ENCODE data around the gene ANP32E. TPM values are rescaled to one million over a fixed set of nuclear protein-coding genes. Genes with fewer than 3 reads are reported as not detected.

Gene ANP32E
- total and polyA plus RNA-seq, 2 of the 13 experiments (the other 11 are each of a cell fraction or from before 2014, with no cell fraction given) = 10.3 to 53.0 TPM

DNA sequence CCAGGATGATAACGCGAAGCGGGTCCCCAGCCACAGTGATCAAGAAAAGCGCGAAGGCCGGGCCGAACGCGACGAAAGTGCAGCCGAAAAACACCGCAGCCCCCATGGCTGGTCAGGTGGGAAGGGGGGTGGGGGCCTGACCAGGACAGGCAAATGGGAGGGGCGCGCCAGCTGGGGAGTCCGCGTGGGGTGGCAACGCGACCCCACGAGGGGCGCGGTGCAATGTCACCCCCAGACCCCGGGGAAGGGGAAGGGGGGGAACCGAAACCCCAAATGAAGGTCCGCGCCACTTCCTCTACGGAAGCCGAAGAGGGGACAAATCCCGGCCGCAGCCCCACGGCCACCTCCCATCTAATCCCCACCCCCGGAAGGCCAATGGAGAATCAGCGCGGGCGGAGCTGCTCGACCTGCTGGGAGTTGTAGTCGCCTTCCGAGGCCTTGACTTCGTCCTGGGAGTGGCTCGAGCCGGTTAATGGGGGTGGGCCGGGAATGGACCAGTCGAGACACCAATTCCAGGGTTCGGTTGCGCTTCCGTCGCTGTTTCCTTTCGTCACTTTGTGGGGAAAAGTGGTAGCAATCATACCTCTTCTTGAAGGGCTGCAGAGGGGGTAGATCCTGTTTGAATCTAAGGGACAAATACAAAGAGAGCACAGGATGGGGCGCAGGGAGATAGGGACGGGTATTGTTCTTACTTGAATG, 32.9 kb upstream of the ANP32E start, which contains the start of gene APH1A (continued):
- TF ChIP-seq, protein P1, sequence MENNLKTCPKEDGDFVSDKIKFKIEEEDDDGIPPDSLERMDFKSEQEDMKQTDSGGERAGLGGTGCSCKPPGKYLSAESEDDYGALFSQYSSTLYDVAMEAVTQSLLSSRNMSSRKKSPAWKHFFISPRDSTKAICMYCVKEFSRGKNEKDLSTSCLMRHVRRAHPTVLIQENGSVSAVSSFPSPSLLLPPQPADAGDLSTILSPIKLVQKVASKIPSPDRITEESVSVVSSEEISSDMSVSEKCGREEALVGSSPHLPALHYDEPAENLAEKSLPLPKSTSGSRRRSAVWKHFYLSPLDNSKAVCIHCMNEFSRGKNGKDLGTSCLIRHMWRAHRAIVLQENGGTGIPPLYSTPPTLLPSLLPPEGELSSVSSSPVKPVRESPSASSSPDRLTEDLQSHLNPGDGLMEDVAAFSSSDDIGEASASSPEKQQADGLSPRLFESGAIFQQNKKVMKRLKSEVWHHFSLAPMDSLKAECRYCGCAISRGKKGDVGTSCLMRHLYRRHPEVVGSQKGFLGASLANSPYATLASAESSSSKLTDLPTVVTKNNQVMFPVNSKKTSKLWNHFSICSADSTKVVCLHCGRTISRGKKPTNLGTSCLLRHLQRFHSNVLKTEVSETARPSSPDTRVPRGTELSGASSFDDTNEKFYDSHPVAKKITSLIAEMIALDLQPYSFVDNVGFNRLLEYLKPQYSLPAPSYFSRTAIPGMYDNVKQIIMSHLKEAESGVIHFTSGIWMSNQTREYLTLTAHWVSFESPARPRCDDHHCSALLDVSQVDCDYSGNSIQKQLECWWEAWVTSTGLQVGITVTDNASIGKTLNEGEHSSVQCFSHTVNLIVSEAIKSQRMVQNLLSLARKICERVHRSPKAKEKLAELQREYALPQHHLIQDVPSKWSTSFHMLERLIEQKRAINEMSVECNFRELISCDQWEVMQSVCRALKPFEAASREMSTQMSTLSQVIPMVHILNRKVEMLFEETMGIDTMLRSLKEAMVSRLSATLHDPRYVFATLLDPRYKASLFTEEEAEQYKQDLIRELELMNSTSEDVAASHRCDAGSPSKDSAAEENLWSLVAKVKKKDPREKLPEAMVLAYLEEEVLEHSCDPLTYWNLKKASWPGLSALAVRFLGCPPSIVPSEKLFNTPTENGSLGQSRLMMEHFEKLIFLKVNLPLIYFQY (CRISPR knock-in tag; IDR thresholded peaks at IDR 0.05; ENCODE audit: borderline replicate concordance) = no peak
- TF ChIP-seq, protein P2, sequence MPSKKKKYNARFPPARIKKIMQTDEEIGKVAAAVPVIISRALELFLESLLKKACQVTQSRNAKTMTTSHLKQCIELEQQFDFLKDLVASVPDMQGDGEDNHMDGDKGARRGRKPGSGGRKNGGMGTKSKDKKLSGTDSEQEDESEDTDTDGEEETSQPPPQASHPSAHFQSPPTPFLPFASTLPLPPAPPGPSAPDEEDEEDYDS (CRISPR knock-in tag; IDR thresholded peaks at IDR 0.05) = peak; percentile 33
- TF ChIP-seq, protein P3, sequence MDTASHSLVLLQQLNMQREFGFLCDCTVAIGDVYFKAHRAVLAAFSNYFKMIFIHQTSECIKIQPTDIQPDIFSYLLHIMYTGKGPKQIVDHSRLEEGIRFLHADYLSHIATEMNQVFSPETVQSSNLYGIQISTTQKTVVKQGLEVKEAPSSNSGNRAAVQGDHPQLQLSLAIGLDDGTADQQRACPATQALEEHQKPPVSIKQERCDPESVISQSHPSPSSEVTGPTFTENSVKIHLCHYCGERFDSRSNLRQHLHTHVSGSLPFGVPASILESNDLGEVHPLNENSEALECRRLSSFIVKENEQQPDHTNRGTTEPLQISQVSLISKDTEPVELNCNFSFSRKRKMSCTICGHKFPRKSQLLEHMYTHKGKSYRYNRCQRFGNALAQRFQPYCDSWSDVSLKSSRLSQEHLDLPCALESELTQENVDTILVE (CRISPR knock-in tag; IDR thresholded peaks at IDR 0.05) = 0 out of 2 replicates have a peak, but pooled peaks have one; percentile 48
- TF ChIP-seq ZBTB7A (CRISPR knock-in tag; IDR thresholded peaks at IDR 0.05) = peak; percentile 72; the same call in 1 of the 2 replicates
- 0 out of 2 replicates have a peak, but pooled peaks have one; percentile 7 for TF ChIP-seq FOXA3 (CRISPR knock-in tag; IDR thresholded peaks at IDR 0.05)
- TF ChIP-seq KDM2A (CRISPR knock-in tag; IDR thresholded peaks at IDR 0.05; ENCODE audit: borderline replicate concordance, low read depth) = peak; percentile 82
- TF ChIP-seq GABPB1 (CRISPR knock-in tag; IDR thresholded peaks at IDR 0.05) = peak; percentile 97
- TF ChIP-seq ZNF775 (CRISPR knock-in tag; IDR thresholded peaks at IDR 0.05; ENCODE audit: borderline replicate concordance) = no peak
- peak; percentile 95 for TF ChIP-seq KAT8 (CRISPR knock-in tag; IDR thresholded peaks at IDR 0.05)
- TF ChIP-seq, protein P4, sequence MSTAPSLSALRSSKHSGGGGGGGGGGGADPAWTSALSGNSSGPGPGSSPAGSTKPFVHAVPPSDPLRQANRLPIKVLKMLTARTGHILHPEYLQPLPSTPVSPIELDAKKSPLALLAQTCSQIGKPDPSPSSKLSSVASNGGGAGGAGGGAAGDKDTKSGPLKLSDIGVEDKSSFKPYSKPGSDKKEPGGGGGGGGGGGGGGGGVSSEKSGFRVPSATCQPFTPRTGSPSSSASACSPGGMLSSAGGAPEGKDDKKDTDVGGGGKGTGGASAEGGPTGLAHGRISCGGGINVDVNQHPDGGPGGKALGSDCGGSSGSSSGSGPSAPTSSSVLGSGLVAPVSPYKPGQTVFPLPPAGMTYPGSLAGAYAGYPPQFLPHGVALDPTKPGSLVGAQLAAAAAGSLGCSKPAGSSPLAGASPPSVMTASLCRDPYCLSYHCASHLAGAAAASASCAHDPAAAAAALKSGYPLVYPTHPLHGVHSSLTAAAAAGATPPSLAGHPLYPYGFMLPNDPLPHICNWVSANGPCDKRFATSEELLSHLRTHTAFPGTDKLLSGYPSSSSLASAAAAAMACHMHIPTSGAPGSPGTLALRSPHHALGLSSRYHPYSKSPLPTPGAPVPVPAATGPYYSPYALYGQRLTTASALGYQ (CRISPR knock-in tag; IDR thresholded peaks at IDR 0.05) = 0 out of 2 replicates have a peak, but pooled peaks have one; percentile 49
- 0 out of 2 replicates have a peak, but pooled peaks have one; percentile 20 for TF ChIP-seq ZNF776 (CRISPR knock-in tag; IDR thresholded peaks at IDR 0.05)
- no peak; the same call in 1 of the 2 replicates for TF ChIP-seq BRD4 (CRISPR knock-in tag; IDR thresholded peaks at IDR 0.05)
- TF ChIP-seq HMG20A (CRISPR knock-in tag; IDR thresholded peaks at IDR 0.05; ENCODE audit: borderline replicate concordance) = no peak
- TF ChIP-seq, protein P5, sequence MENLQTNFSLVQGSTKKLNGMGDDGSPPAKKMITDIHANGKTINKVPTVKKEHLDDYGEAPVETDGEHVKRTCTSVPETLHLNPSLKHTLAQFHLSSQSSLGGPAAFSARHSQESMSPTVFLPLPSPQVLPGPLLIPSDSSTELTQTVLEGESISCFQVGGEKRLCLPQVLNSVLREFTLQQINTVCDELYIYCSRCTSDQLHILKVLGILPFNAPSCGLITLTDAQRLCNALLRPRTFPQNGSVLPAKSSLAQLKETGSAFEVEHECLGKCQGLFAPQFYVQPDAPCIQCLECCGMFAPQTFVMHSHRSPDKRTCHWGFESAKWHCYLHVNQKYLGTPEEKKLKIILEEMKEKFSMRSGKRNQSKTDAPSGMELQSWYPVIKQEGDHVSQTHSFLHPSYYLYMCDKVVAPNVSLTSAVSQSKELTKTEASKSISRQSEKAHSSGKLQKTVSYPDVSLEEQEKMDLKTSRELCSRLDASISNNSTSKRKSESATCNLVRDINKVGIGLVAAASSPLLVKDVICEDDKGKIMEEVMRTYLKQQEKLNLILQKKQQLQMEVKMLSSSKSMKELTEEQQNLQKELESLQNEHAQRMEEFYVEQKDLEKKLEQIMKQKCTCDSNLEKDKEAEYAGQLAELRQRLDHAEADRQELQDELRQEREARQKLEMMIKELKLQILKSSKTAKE (CRISPR knock-in tag; IDR thresholded peaks at IDR 0.05; ENCODE audit: borderline replicate concordance) = no peak
- 0 out of 2 replicates have a peak, but pooled peaks have one; percentile 19 for TF ChIP-seq ZNF225 (CRISPR knock-in tag; IDR thresholded peaks at IDR 0.05)
- no peak for TF ChIP-seq NONO (IDR thresholded peaks at IDR 0.05)
- peak; percentile 83 for TF ChIP-seq NONO (CRISPR knock-in tag; conservative IDR thresholded peaks at IDR 0.05)
- peak; percentile 92 for TF ChIP-seq SAP130 (CRISPR knock-in tag; IDR thresholded peaks at IDR 0.05; ENCODE audit: low read depth)
- TF ChIP-seq HMGA1 (CRISPR knock-in tag; conservative IDR thresholded peaks at IDR 0.05) = no peak
- TF ChIP-seq ZNF773 (CRISPR knock-in tag; IDR thresholded peaks at IDR 0.05; ENCODE audit: borderline replicate concordance) = peak; percentile 52; the same call in 1 of the 2 replicates
- TF ChIP-seq ZNF501 (CRISPR knock-in tag; IDR thresholded peaks at IDR 0.05) = peak; percentile 52; the same call in 1 of the 2 replicates
